OCI-LY7 (cell line): Measurements from ENCODE around the gene ALOX5AP.

Experiments used
- CTCF ChIP-seq: fragments of 200-600 bp; sonication (generic); conservative IDR thresholded peaks from 2 replicates; pipeline ENCODE4 v1.5.1; 2014; ENCODE audit warnings: mild to moderate bottlenecking, antibody characterized with exemption, low read length, moderate library complexity, mixed read lengths
- EZH2phosphoT487 ChIP-seq: fragments of 200-600 bp; sonication (generic); IDR thresholded peaks from 2 replicates; pipeline ENCODE4 v1.6.1; 2018; ENCODE audit warnings: low read depth, borderline replicate concordance, mild to moderate bottlenecking, mixed run types, antibody characterized with exemption, low read length, moderate library complexity, mixed read lengths

- TF ChIP-seq CTCF (no peak), EZH2phosphoT487 (no peak)
Observed at GRCh38 chr13:30745906-30746686, 10.8 kb downstream of the ALOX5AP start.
